K562 (cell line): Measurements from ENCODE around the gene PCDH19. TPM values are rescaled to one million over a fixed set of nuclear protein-coding genes. Genes with fewer than 3 reads are reported as not detected.

Experiments used
- ATAC-seq: fragments of 200-7000 bp; cut with Tn5 transposase; 3 replicates; pipeline ENCODE4 v1.9.1; 2020; ENCODE audit warnings: moderate library complexity
- BruUV-seq: library from RNA; stranded (reverse); fragments of 400-500 nt; replicated peaks from 2 replicates; lab custom pipeline; 2021; lab: Mats Ljungman, UMichigan
- CTCF ChIA-PET: fragments of 300-600 bp; formaldehyde crosslinking; extraction: SDS; loops from one replicate; lab custom pipeline; 2021; ENCODE audit warnings: low intra/inter-chr PET ratio; lab: Yijun Ruan, JAX
- POLR2A ChIA-PET: fragments of 300-600, 350-650 bp; sonication (Branson Sonifier 250); formaldehyde crosslinking; extraction: SDS; loops from one replicate; lab custom pipeline; 2021; ENCODE audit warnings: antibody characterized with exemption, inconsistent platforms; lab: Yijun Ruan, JAX
- DNase-seq, 4 experiments: peaks; one replicate each; pipeline versions ENCODE4 v3.0.0 to v3.0.0-alpha.2; 2011 to 2018; ENCODE audit warnings: low spot score in 3 of 4, mixed read lengths in 3 of 4; ENCODE audit errors: extremely low read depth in 1 of 4
- FAIRE-seq: peaks from 2 replicates; lab custom pipeline; 2011; peaks lifted over from hg19 to GRCh38; lab: Jason Lieb, UNC
- H2AFZ ChIP-seq: 2 replicates; pipeline ENCODE4 v1.6.0; 2011; ENCODE audit warnings: low read depth, low read length, control low read depth, inconsistent platforms
- H3K27ac ChIP-seq: fragments of 200-600 bp; 3 replicates; pipeline ENCODE4 v1.8.0; 2011; ENCODE audit warnings: low read depth, mild to moderate bottlenecking, control low read depth, inconsistent platforms, low read length, moderate library complexity, mixed read lengths; ENCODE audit errors: extremely low read depth
- H3K27me3 ChIP-seq, 2 experiments: fragments of 300-600 bp in 1 of 2; 2 replicates in 1 of 2; 3 replicates in 1 of 2; pipeline versions ENCODE4 v1.6.0 to v1.8.0; 2011; ENCODE audit warnings: inconsistent platforms in 2 of 2, low read length in 2 of 2, mild to moderate bottlenecking in 1 of 2, mixed read lengths in 1 of 2, moderate library complexity in 1 of 2; ENCODE audit not compliant: control insufficient read depth in 2 of 2, insufficient read depth in 2 of 2
- H3K36me3 ChIP-seq: fragments of 300-600 bp; 3 replicates; pipeline ENCODE4 v1.8.0; 2011; ENCODE audit warnings: mild to moderate bottlenecking, low read length, inconsistent platforms; ENCODE audit not compliant: control insufficient read depth, insufficient read depth
- H3K4me1 ChIP-seq, 2 experiments: fragments of 200-600 bp in 1 of 2; replicated peaks in 1 of 2; 2 replicates in 1 of 2; 3 replicates in 1 of 2; pipeline versions ENCODE4 v1.5.1 to v1.8.0; 2011; ENCODE audit warnings: inconsistent platforms in 2 of 2, low read length in 2 of 2, mild to moderate bottlenecking in 1 of 2, mixed read lengths in 1 of 2, moderate library complexity in 1 of 2; ENCODE audit not compliant: control insufficient read depth in 2 of 2, insufficient read depth in 2 of 2
- H3K4me2 ChIP-seq: 2 replicates; pipeline ENCODE4 v1.6.1; 2011; ENCODE audit warnings: low read length, control low read depth, inconsistent platforms, mixed read lengths; ENCODE audit not compliant: insufficient read depth
- H3K4me3 ChIP-seq: fragments of 200-600 bp; sonication (generic), shearing (Covaris generic); 2 replicates; pipeline ENCODE4 v1.5.1; 2016; ENCODE audit warnings: control low read depth, inconsistent platforms
- H3K79me2 ChIP-seq: fragments of 200-600 bp; 3 replicates; pipeline ENCODE4 v1.8.0; 2011; ENCODE audit warnings: low read length, inconsistent platforms; ENCODE audit not compliant: control insufficient read depth, insufficient read depth
- H3K9ac ChIP-seq, 2 experiments: 2 replicates each; pipeline versions ENCODE4 v1.6.0 to v1.6.1; 2011; ENCODE audit warnings: low read depth in 2 of 2, low read length in 2 of 2, control low read depth in 1 of 2, inconsistent platforms in 1 of 2, mild to moderate bottlenecking in 1 of 2, mixed read lengths in 1 of 2; ENCODE audit not compliant: insufficient read depth in 1 of 2
- H3K9me1 ChIP-seq: one replicate; pipeline ENCODE4 v1.6.0; 2011; ENCODE audit warnings: inconsistent platforms, mild to moderate bottlenecking, low read length, moderate library complexity; ENCODE audit not compliant: control insufficient read depth, insufficient read depth
- H3K9me3 ChIP-seq: replicated peaks from 2 replicates; pipeline ENCODE4 v1.5.1; 2011; ENCODE audit warnings: low read depth, low read length, inconsistent platforms; ENCODE audit not compliant: control insufficient read depth, insufficient read depth
- H4K20me1 ChIP-seq: replicated peaks from 2 replicates; pipeline ENCODE4 v1.6.1; 2011; ENCODE audit warnings: low read length, inconsistent platforms, mixed read lengths; ENCODE audit not compliant: control insufficient read depth, insufficient read depth
- ETV5 ChIP-seq: sonication (generic); formaldehyde crosslinking; IDR thresholded peaks from 2 replicates; pipeline ENCODE4 v1.4.0; 2020; ENCODE audit warnings: low read depth, mild to moderate bottlenecking, missing genetic modification reagents
- HEY1 ChIP-seq: fragments of 250-450 bp; sonication (Bioruptor Pico); IDR thresholded peaks from 2 replicates; pipeline ENCODE4 v1.5.0; 2020; ENCODE audit warnings: mild to moderate bottlenecking, moderate library complexity, borderline replicate concordance
- KAT2B ChIP-seq: IDR thresholded peaks from one replicate; pipeline ENCODE4 v1.6.1; 2012; ENCODE audit warnings: low read depth, mild to moderate bottlenecking, control low read depth, inconsistent platforms, low read length, moderate library complexity
- MYNN ChIP-seq, 2 experiments: sonication (generic); formaldehyde crosslinking in 1 of 2; IDR thresholded peaks; 2 replicates each; pipeline versions ENCODE4 v1.5.0 to v1.6.1; 2016 to 2020; ENCODE audit warnings: antibody characterized with exemption in 1 of 2, missing genetic modification reagents in 1 of 2
- PHF8 ChIP-seq: fragments of 200-600 bp; sonication (generic); IDR thresholded peaks from 2 replicates; pipeline ENCODE4 v1.6.1; 2012; ENCODE audit warnings: mixed run types, mild to moderate bottlenecking, inconsistent platforms, low read length, moderate library complexity, borderline replicate concordance
- RB1 ChIP-seq: fragments of 450-650 bp; IDR thresholded peaks from 2 replicates; pipeline ENCODE4 v1.6.1; 2017; ENCODE audit warnings: low read depth, mild to moderate bottlenecking
- SNAPC5 ChIP-seq: fragments of 250-450 bp; sonication (Bioruptor Pico); IDR thresholded peaks from 2 replicates; pipeline ENCODE4 v1.8.0; 2021; ENCODE audit warnings: moderate library complexity, mild to moderate bottlenecking, inconsistent platforms
- SRSF9 ChIP-seq: fragments of 200-400 bp; formaldehyde crosslinking; IDR thresholded peaks from 2 replicates; pipeline ENCODE4 v1.6.1; 2017; ENCODE audit warnings: low read depth, low read length, borderline replicate concordance
- TCF7L2 ChIP-seq: fragments of 150-350 bp; IDR thresholded peaks from 2 replicates; pipeline ENCODE4 v1.6.1; 2016; ENCODE audit warnings: low read depth, mild to moderate bottlenecking, low read length, moderate library complexity
- TEAD4 ChIP-seq, 2 experiments: sonication (generic) in 1 of 2; formaldehyde crosslinking in 1 of 2; IDR thresholded peaks; 2 replicates each; pipeline versions ENCODE4 v1.6.1 to v1.8.0; 2012 to 2022; ENCODE audit warnings: borderline replicate concordance in 1 of 2, inconsistent platforms in 1 of 2, low read length in 1 of 2, mild to moderate bottlenecking in 1 of 2, missing genetic modification reagents in 1 of 2
- ZBTB7A ChIP-seq: IDR thresholded peaks from 2 replicates; pipeline ENCODE4 v1.6.1; 2011; ENCODE audit warnings: low read depth, mild to moderate bottlenecking, low read length, moderate library complexity, borderline replicate concordance; ENCODE audit not compliant: control insufficient read depth
- ZNF12 ChIP-seq: sonication (generic); formaldehyde crosslinking; IDR thresholded peaks from 2 replicates; pipeline ENCODE4 v1.4.0; 2020; ENCODE audit warnings: mild to moderate bottlenecking, missing genetic modification reagents
- ZNF311 ChIP-seq: fragments of 250-450 bp; sonication (Bioruptor Pico); IDR thresholded peaks from 2 replicates; pipeline ENCODE4 v1.4.0; 2020; ENCODE audit warnings: mild to moderate bottlenecking, moderate library complexity
- WGBS: fragments of 100-300 bp; shearing (Covaris generic); methylation state at CpG from one replicate; pipeline ENCODE4 v1.1.6; 2016; ENCODE audit warnings: low coverage, mixed read lengths; ENCODE audit not compliant: insufficient coverage; ENCODE audit errors: missing lambda C conversion rate; 5-methylcytosine and 5-hydroxymethylcytosine counted together
- in situ Hi-C: fragments of 300-500 bp; cut with MboI; formaldehyde crosslinking; loops from 4 replicates; pipeline ENCODE4 v1.15.0; 2018; ENCODE audit warnings: inconsistent platforms, mixed read lengths
- intact Hi-C: fragments of 100-400 bp; cut with micrococcal nuclease; formaldehyde crosslinking; loops from 2 replicates; pipeline ENCODE4 v1.14.2; 2022
- polyA plus RNA-seq, 8 experiments: library from polyadenylated mRNA; depleted of rRNA in 4 of 8; stranded (reverse) in 5 of 8; unstranded in 3 of 8; fragments of >200 nt; fragmentation: Nextera tagmentation in 2 of 8; fragmentation: Illumina TruSeq in 1 of 8; extraction: Ambion mirVana in 2 of 8; extraction: Trizol in 1 of 8; gene quantifications; 2 replicates each; pipeline versions ENCODE4 v1.2.1 to v1.2.3, GENCODE V29; 2011 to 2014; ENCODE audit warnings: inconsistent platforms in 1 of 8, missing spikeins in 1 of 8
- total RNA-seq, 7 experiments: library from RNA; depleted of rRNA in 6 of 7; stranded (reverse); fragments of >200 nt in 6 of 7; fragmentation: Illumina TruSeq in 2 of 7; extraction: Trizol in 2 of 7; gene quantifications; 2 replicates each; pipeline versions ENCODE4 v1.2.1 to v1.2.3, GENCODE V29; 2011 to 2021; ENCODE audit warnings: low replicate concordance in 1 of 7

Gene PCDH19
- total and polyA plus RNA-seq, 9 of the 15 experiments (the other 6 are each of a cell fraction or from before 2014, with no cell fraction given) = not detected

- WGBS = 5% methylated on average over 14 of the region's 21 CpGs
- no TSS peak for BruUV-seq
- TF ChIP-seq HEY1 (CRISPR knock-in tag) = no peak
- TF ChIP-seq TEAD4 (IDR thresholded peaks at IDR 0.05; ENCODE audit: low read length) = no peak
- no peak for TF ChIP-seq TEAD4 (CRISPR knock-in tag; IDR thresholded peaks at IDR 0.05; ENCODE audit: borderline replicate concordance)
- TF ChIP-seq KAT2B = no peak
- TF ChIP-seq MYNN (IDR thresholded peaks at IDR 0.05) = no peak
- no peak for TF ChIP-seq MYNN (CRISPR knock-in tag; IDR thresholded peaks at IDR 0.05)
- no peak for TF ChIP-seq ETV5
- TF ChIP-seq ZNF311 (CRISPR knock-in tag) = no peak
- TF ChIP-seq RB1 = no peak
- no peak for TF ChIP-seq ZNF12
- TF ChIP-seq PHF8 = no peak
- TF ChIP-seq SNAPC5 (CRISPR knock-in tag) = no peak
- no peak for TF ChIP-seq SRSF9
- TF ChIP-seq ZBTB7A = no peak
- no peak for TF ChIP-seq TCF7L2
- CTCF ChIA-PET = no interaction called here
- H3K9ac ChIP-seq = no peak overlapping the region
- in situ Hi-C loops = no loop called here
- no peaks in the 10 kb centered on the region for H3K27me3 ChIP-seq
- H3K9me1 ChIP-seq = no peaks in the 10 kb centered on the region
- FAIRE-seq (no peak), ATAC-seq (no peak), DNase-seq (no peak)
- no peak overlapping the region for H3K27ac ChIP-seq
- H3K4me2 ChIP-seq = no peak overlapping the region
- H2AFZ ChIP-seq = no peak overlapping the region
- H3K4me3 ChIP-seq = no peak overlapping the region
- H3K4me1 ChIP-seq = no peaks in the 10 kb centered on the region
- intact Hi-C loops = no loop called here
- no peaks in the 10 kb centered on the region for H4K20me1 ChIP-seq
- H3K79me2 ChIP-seq = no peaks in the 10 kb centered on the region
- H3K36me3 ChIP-seq = no peaks in the 10 kb centered on the region
- no peaks in the 10 kb centered on the region for H3K9me3 ChIP-seq
- POLR2A ChIA-PET = no interaction called here
Measured at GRCh38 chrX:100296183-100296753, 113.8 kb downstream of the PCDH19 start.
